Activated B cell treated with CpG ODN at 0.5 μM for 24 hours (primary cell): ENCODE measurements around the gene SAMM50. TPM values are rescaled to one million over a fixed set of nuclear protein-coding genes. Genes with fewer than 3 reads are reported as not detected.

Source experiments
- ATAC-seq: fragments of 200-7000 bp; cut with Tn5 transposase; one replicate; pipeline ENCODE4 v1.10.0; 2021; ENCODE audit warnings: low read depth, mild to moderate bottlenecking, moderate library complexity
- CTCF ChIA-PET: fragments of 350-600 bp; sonication (Branson Sonifier 250); formaldehyde crosslinking; loops from one replicate; lab custom pipeline; 2021; ENCODE audit warnings: antibody characterized with exemption; lab: Charles Lee
- POLR2A ChIA-PET: fragments of 350-600 bp; sonication (Branson Sonifier 250); formaldehyde crosslinking; loops from one replicate; lab custom pipeline; 2021; ENCODE audit warnings: antibody characterized with exemption; lab: Charles Lee
- DNase-seq: peaks from one replicate; pipeline ENCODE4 v3.0.0; 2022
- H3K27ac Mint-ChIP-seq: one replicate; pipeline ENCODE4 v1.8.0; 2020; ENCODE audit warnings: mixed read lengths
- H3K27me3 Mint-ChIP-seq: one replicate; pipeline ENCODE4 v1.8.0; 2021; ENCODE audit warnings: mixed read lengths
- H3K36me3 Mint-ChIP-seq: one replicate; pipeline ENCODE4 v1.8.0; 2021; ENCODE audit warnings: low read depth, mixed read lengths
- H3K4me1 Mint-ChIP-seq: one replicate; pipeline ENCODE4 v1.8.0; 2021; ENCODE audit warnings: mixed read lengths
- H3K4me3 Mint-ChIP-seq: one replicate; pipeline ENCODE4 v1.8.0; 2020; ENCODE audit warnings: mild to moderate bottlenecking, mixed read lengths
- H3K9me3 Mint-ChIP-seq: one replicate; pipeline ENCODE4 v1.8.0; 2020; ENCODE audit warnings: mixed read lengths
- intact Hi-C: fragments of 100-400 bp; cut with micrococcal nuclease; formaldehyde crosslinking; loops from one replicate; pipeline ENCODE4 v1.15.1; 2024
- total RNA-seq: library from RNA; stranded (reverse); gene quantifications from 2 replicates; pipeline ENCODE4 v1.2.3, GENCODE V29; 2022
- TF ChIP-seq, protein P1 (sequence below): fragments of 200-600 bp; IDR thresholded peaks from one replicate; pipeline ENCODE4 v1.8.0; 2022; ENCODE audit warnings: antibody characterized with exemption, mild to moderate bottlenecking

The SAMM50 gene
- total RNA-seq, 1 donor from 2014 or later: 51.2 TPM

DNA sequence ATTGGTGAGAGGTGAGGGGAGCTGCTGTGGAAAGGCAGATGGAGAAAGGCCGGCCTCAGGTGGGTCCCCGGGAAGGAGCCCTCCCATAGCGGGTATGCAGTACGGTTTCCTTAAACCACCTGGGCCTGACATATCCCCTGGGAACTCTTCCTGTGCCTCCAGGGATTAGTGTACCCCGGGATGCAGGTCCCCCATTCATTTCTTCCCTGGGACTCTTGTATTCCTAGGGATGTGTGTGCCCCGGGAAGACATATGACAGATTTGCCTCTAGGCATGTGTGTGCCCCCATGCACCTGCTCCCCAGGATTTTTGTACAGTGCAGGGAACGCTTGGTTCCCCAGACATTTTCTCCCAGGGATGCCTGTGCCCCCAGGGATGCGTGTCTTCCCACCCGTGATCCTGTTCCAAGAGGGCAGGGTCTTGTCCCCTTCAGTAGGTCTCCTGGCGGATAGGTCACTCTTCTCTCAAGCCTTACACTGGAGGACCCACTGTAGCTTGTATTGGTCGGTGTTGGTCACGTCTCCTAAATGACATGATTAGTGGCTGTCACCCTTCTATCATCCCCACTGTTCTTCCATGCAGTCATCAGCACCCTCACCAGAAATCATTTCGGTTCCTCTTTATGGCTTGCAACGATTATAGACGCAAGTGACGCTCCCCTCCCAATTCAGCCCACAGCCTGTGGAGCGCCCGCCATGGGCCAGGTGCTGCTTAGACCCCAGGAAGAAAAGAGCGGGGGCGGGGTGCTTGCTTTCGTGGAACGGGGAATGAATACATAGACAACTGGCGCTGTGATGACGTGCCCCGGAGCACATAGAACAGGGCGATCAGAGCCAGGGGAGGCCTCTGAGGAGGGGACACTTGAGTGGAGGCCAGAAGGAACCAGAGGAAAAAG lies 70.2 kb downstream of the SAMM50 start:
- POLR2A ChIA-PET: interaction anchor here (0.7 to 7.0 kb wide), 14 partner anchors 10 to 156 kb away, joined by 3 to 61 read pairs (median 6); partner anchors contain the start of genes PARVG and SAMM50
- DNase-seq: peak; percentile 76

DNA sequence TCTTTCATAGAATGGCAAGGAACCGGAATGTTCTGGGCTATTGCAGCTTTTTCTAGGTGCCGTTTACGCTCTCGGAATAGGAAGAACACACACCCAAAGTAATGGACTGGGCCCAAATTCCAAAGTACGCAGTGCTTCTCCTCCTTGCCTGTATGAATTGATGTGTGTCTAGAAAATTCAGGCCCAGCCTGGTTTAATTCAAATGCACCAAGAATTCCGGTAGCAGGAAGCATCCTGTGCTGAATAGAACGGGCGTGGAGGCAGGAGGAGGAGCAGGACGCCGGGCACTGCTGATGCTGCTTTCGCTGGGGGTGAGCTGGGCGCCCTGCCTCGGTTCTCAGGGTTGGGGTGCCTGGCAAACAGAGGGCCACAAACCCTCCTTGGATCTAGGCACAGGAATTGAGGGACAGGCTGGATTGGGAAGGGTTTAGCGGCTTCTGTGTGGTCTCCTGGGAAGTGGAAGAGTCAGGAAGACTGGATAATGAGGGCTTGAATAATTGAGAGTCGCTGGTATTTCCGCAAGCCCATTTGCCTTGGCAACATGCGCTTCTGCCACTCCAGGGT lies 70.9 kb downstream of the SAMM50 start:
- ChIA-PET POLR2A (interaction anchor here (1.0 to 7.0 kb wide), 12 partner anchors 10 to 155 kb away, joined by 3 to 61 read pairs (median 9); partner anchors contain the start of gene PARVG), CTCF (interaction anchor here (0.7 to 2.8 kb wide), 6 partner anchors 17 to 60 kb away, joined by 4 to 19 read pairs (median 8); no protein-coding TSS in a partner anchor)
- no peak for DNase-seq
- H3K36me3 Mint-ChIP-seq: peaks cover 13% of the 10 kb centered on the region
- H3K27me3 Mint-ChIP-seq: no peaks in the 10 kb centered on the region
- H3K27ac Mint-ChIP-seq: peak overlapping the region; percentile 100
- intact Hi-C loops: no loop called here
- H3K9me3 Mint-ChIP-seq: no peaks in the 10 kb centered on the region
- TF ChIP-seq, protein P1, sequence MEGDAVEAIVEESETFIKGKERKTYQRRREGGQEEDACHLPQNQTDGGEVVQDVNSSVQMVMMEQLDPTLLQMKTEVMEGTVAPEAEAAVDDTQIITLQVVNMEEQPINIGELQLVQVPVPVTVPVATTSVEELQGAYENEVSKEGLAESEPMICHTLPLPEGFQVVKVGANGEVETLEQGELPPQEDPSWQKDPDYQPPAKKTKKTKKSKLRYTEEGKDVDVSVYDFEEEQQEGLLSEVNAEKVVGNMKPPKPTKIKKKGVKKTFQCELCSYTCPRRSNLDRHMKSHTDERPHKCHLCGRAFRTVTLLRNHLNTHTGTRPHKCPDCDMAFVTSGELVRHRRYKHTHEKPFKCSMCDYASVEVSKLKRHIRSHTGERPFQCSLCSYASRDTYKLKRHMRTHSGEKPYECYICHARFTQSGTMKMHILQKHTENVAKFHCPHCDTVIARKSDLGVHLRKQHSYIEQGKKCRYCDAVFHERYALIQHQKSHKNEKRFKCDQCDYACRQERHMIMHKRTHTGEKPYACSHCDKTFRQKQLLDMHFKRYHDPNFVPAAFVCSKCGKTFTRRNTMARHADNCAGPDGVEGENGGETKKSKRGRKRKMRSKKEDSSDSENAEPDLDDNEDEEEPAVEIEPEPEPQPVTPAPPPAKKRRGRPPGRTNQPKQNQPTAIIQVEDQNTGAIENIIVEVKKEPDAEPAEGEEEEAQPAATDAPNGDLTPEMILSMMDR: no peak
- H3K4me1 Mint-ChIP-seq: peaks cover 80% of the 10 kb centered on the region
- no peak for ATAC-seq
- H3K4me3 Mint-ChIP-seq: peak overlapping the region; percentile 83

More for the DNA sequence above, 70.2 kb downstream of the SAMM50 start:
- Mint-ChIP-seq H3K36me3 (peaks cover 15% of the 10 kb centered on the region), H3K4me3 (peak overlapping the region; percentile 83), H3K27me3 (no peaks in the 10 kb centered on the region), H3K9me3 (no peaks in the 10 kb centered on the region), H3K27ac (peak overlapping the region; percentile 100), H3K4me1 (peaks cover 76% of the 10 kb centered on the region)
- ATAC-seq: peak; percentile 57
- intact Hi-C loops: loop anchor here (1.0 to 2.0 kb wide), 5 partner anchors 29 to 213 kb away; partner anchors contain the start of genes EFCAB6, PARVG and SAMM50
- TF ChIP-seq, protein P1: no peak
- CTCF ChIA-PET: interaction anchor here (2.5 to 2.8 kb wide), 2 partner anchors 29 to 32 kb away, joined by 5 to 19 read pairs; no protein-coding TSS in a partner anchor

GRCh38 chr22:44026630-44027511 lies 71.6 kb downstream of the SAMM50 start:
- peaks cover 82% of the 10 kb centered on the region for H3K4me1 Mint-ChIP-seq
- POLR2A ChIA-PET: interaction anchor here (0.5 to 7.0 kb wide), 13 partner anchors 10 to 214 kb away, joined by 3 to 61 read pairs (median 7); partner anchors contain the start of genes EFCAB6, PARVG and SAMM50
- intact Hi-C loops: loop anchor here (1.0 kb wide), 3 partner anchors 15 to 54 kb away; no protein-coding TSS in a partner anchor
- peak overlapping the region; percentile 83 for H3K4me3 Mint-ChIP-seq
- ATAC-seq: peak; percentile 55
- TF ChIP-seq, protein P1: no peak
- H3K27me3 Mint-ChIP-seq: no peaks in the 10 kb centered on the region
- CTCF ChIA-PET: interaction anchor here (0.6 to 2.1 kb wide), 6 partner anchors 16 to 59 kb away, joined by 3 to 13 read pairs (median 6); no protein-coding TSS in a partner anchor
- peak overlapping the region; percentile 100 for H3K27ac Mint-ChIP-seq
- DNase-seq: peak; percentile 79
- H3K9me3 Mint-ChIP-seq: no peaks in the 10 kb centered on the region
- H3K36me3 Mint-ChIP-seq: peaks cover 18% of the 10 kb centered on the region

- no peak for ATAC-seq
- Mint-ChIP-seq H3K36me3 (peaks cover 18% of the 10 kb centered on the region), H3K4me1 (peaks cover 75% of the 10 kb centered on the region), H3K4me3 (no peak overlapping the region), H3K27ac (peak overlapping the region; percentile 61), H3K9me3 (no peaks in the 10 kb centered on the region), H3K27me3 (no peaks in the 10 kb centered on the region)
- intact Hi-C loops: no loop called here
- CTCF ChIA-PET: interaction anchor here (0.9 to 2.1 kb wide), 2 partner anchors 19 to 53 kb away, joined by 3 to 9 read pairs; no protein-coding TSS in a partner anchor
- no peak for DNase-seq
- TF ChIP-seq, protein P1: no peak
- POLR2A ChIA-PET: interaction anchor here (3.2 to 7.0 kb wide), 3 partner anchors 15 to 41 kb away, joined by 21 to 61 read pairs (median 52); no protein-coding TSS in a partner anchor
These were observed 72.8 kb downstream of the SAMM50 start for GRCh38 chr22:44028091-44028490.
